ENCODE measurements around the gene KIAA0930.
"Not testable (repeated sequence)": the region's sequence is repeated elsewhere in the genome, so short reads cannot be mapped to it uniquely, and the experiment has no call there.

DNA sequence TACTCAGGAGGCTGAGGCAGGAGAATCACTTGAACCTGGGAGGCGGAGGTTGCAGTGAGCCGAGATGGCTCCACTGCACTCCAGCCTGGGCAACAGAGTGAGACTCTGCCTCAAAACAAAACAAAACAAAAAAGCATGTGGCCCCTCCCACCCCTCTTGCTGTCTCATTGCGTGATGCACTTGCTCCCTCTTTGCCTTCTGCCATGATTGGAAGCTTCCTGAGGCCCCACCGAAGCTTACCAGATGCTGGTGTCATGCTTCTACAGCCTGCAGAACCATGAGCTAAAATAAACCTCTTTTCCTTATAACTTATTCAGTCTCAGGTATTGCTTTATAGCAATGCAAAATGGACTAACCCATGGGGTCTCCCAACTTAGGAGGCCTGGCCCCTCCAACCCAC lies 17.2 kb upstream of the KIAA0930 start:
- TF ChIP-seq, protein P1, sequence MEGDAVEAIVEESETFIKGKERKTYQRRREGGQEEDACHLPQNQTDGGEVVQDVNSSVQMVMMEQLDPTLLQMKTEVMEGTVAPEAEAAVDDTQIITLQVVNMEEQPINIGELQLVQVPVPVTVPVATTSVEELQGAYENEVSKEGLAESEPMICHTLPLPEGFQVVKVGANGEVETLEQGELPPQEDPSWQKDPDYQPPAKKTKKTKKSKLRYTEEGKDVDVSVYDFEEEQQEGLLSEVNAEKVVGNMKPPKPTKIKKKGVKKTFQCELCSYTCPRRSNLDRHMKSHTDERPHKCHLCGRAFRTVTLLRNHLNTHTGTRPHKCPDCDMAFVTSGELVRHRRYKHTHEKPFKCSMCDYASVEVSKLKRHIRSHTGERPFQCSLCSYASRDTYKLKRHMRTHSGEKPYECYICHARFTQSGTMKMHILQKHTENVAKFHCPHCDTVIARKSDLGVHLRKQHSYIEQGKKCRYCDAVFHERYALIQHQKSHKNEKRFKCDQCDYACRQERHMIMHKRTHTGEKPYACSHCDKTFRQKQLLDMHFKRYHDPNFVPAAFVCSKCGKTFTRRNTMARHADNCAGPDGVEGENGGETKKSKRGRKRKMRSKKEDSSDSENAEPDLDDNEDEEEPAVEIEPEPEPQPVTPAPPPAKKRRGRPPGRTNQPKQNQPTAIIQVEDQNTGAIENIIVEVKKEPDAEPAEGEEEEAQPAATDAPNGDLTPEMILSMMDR (IDR thresholded peaks at IDR 0.05; ENCODE audit: low read length): not testable (repeated sequence)
- not testable (repeated sequence) for TF ChIP-seq EZH2 (IDR thresholded peaks at IDR 0.05; ENCODE audit: borderline replicate concordance, low read length)
